GM11168 (cell line): ENCODE measurements around the gene SDR42E2.

Experiments used
- in situ Hi-C: fragments of 300-500 bp; cut with MboI; formaldehyde crosslinking; loops from one replicate; pipeline ENCODE4 v1.12.0; 2022; ENCODE audit warnings: low sequenced_read_pairs; ENCODE audit not compliant: unreplicated experiment

Gene SDR42E2

DNA sequence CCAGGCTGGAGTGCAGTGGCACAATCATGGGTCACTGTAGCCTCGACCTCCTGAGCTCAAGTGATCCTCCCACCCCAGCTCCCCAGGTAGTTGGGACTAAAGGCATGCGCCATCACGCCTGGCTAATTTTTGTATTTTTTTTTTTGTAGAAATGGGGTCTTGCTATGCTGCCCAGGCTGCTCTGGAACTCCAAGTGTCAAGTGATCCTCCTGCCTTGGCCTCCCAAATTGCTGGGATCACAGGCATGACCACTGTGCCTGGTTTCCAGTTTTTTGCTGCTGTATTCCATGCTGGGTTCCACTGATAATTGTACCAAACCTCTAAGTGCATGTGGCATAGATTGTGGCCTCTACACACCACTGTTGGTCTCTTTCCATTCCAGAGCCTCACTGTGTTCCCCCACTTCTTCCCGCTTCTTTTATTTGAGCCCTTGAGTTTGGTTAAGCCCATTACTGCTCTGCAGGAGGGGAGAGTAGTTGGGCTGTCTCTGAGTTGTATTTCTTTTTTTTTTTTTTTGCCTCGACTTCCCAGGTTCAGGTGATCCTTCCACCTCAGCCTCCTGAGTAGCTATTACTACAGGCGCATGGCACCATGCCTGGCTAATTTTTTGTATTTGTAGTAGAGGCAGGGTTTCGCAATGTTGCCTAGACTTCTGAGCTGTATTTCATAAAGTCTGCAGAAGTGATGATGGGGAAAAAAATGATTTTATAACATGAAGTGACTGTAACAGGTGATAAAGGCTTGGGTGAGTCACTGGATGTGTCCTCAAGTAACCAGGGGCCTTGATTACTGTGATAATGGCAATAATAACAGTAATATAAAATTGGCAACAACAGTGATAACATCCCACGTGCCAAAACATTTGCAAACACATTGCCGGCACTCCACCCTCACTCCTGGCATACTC is 73.8 kb downstream of the SDR42E2 start:
- in situ Hi-C loops: no loop called here

DNA sequence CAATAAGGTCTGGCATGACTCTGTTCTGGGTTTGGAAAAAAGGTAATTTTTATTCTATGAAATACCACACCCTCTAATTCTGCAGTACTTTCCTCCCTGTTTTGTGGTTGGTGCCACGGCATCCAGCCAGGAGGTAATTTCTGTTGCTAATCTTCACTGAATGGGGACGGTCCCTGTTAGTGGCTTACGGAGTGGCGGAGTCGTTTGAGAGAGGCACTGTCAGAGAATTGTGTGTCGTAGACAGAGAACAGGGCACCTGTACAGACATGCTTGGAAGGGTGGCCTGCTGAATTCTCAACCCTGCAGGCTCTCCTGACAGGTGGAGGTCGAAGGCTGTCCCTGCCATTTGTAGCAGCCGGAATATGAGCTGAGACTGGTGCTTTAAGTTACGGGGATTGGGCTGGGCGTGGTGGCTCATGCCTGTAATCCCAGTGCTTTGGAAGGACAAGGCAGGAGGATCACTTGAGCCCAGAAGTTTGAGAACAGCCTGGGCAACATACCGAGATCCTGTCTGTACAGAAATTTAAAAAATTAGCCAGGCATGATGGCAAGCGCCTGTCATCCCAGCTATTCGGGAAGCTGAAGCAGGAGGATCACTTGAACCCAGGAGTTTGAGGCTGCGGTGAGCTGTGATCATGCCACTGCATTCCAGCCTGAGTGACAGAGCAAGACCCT is 77.0 kb downstream of the SDR42E2 start:
- in situ Hi-C loops: no loop called here

DNA sequence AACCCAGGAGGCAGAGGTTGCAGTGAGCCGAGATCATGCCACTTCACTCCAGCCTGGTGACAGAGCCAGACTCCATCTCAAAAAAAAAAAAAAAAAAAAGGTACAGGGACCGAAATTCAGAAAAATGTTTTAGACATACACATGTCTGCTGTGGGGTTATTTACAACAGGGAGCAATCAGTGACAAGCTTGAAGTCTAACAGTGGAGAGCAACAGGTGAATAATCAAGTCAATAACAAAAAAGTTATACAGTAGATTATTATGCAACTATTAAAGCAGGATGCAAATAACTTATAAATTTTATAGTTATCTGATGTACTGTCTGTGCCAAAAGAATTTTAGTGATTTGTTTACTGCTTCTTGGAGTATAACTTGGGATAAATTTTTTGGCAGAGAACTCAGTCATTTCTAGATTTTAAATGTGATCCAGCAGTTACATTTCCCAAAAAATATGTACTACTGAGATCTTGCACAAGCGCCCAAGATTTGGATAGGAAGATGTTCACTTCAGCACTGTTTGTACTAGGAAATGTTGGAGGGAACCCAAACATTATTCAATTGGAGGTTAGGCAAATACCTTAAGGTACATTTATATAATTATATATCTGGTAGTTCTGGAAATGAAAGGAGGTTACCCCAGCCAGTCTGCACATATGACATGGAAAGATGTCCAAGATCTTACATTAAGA is 77.9 kb downstream of the SDR42E2 start:
- in situ Hi-C loops: no loop called here
